ENCODE data around the gene CRYAB. TPM values are rescaled to one million over a fixed set of nuclear protein-coding genes. Genes with fewer than 3 reads are reported as not detected.

Gene CRYAB
- total RNA-seq, 1 experiment from 2014 or later = 2.1 TPM

DNA sequence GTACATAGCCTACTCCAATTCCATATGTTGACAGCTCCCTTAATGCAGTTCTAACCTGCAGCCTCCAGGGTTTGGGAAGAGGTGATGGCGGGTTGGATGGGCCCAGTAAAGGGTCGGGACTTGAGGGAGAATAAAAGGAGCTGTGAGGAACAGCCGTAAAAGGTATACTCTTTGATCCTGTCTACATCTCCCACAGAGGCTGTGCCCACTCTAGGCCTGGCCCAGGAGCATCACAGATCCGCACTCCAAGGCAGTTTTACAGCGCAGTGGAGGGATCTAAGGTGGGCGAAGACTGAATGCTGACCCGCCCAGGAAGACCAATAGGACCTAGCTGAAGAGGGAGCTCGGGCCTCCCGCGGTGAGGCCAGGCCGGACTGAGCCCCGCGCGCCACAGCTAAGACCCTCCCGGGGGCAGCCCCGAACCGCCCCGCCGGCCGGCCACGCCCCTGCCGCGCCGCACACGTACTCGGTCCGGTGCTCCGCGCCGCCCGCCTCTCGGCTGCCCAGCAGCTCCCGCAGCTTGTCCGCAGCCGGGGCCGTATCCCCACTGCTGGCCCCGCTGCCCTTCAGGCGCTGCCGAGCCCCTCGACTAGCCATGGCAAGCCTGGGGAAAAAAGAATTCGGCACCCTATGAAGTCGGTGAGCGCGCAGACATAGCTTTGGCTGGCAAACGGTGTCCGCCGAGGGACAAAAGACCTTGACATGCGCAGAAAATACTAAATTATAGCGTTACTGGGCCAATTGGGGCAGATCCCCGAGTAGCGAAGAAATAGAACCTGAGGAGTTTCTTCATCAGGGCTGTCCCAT lies 40.5 kb downstream of the CRYAB start, which contains the start of gene ALG9 (continued):
- TF ChIP-seq, protein P1, sequence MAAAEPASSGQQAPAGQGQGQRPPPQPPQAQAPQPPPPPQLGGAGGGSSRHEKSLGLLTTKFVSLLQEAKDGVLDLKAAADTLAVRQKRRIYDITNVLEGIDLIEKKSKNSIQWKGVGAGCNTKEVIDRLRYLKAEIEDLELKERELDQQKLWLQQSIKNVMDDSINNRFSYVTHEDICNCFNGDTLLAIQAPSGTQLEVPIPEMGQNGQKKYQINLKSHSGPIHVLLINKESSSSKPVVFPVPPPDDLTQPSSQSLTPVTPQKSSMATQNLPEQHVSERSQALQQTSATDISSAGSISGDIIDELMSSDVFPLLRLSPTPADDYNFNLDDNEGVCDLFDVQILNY (CRISPR knock-in tag; IDR thresholded peaks at IDR 0.05) = peak; percentile 78; the same call in 1 of the 2 replicates
- TF ChIP-seq CBFB (CRISPR knock-in tag; IDR thresholded peaks at IDR 0.05; ENCODE audit: low read depth) (0 out of 2 replicates have a peak, but pooled peaks have one; percentile 69), GABPB1 (CRISPR knock-in tag; IDR thresholded peaks at IDR 0.05) (peak; percentile 58), ZNF263 (CRISPR knock-in tag; IDR thresholded peaks at IDR 0.05; ENCODE audit: low read depth) (no peak), HMGA2 (CRISPR knock-in tag; IDR thresholded peaks at IDR 0.05) (no peak), MXD4 (CRISPR knock-in tag; IDR thresholded peaks at IDR 0.05; ENCODE audit: borderline replicate concordance) (no peak), SP1 (CRISPR knock-in tag; conservative IDR thresholded peaks at IDR 0.05) (peak; percentile 56; the same call in 1 of the 2 replicates), PRRX2 (CRISPR knock-in tag; IDR thresholded peaks at IDR 0.05) (no peak), MYBL2 (CRISPR knock-in tag; IDR thresholded peaks at IDR 0.05) (no peak), CREM (CRISPR knock-in tag; IDR thresholded peaks at IDR 0.05) (peak; percentile 77), NR2C2 (CRISPR knock-in tag; IDR thresholded peaks at IDR 0.05) (no peak), GTF2I (CRISPR knock-in tag; conservative IDR thresholded peaks at IDR 0.05) (no peak), ZNF423 (CRISPR knock-in tag; IDR thresholded peaks at IDR 0.05) (no peak), ZNF138 (CRISPR knock-in tag; conservative IDR thresholded peaks at IDR 0.05) (no peak), SMAD4 (CRISPR knock-in tag; IDR thresholded peaks at IDR 0.05) (no peak), ZNF671 (CRISPR knock-in tag; IDR thresholded peaks at IDR 0.05) (no peak), ZNF317 (CRISPR knock-in tag; IDR thresholded peaks at IDR 0.05; ENCODE audit: borderline replicate concordance, low read depth) (no peak)
- TF ChIP-seq, protein P2, sequence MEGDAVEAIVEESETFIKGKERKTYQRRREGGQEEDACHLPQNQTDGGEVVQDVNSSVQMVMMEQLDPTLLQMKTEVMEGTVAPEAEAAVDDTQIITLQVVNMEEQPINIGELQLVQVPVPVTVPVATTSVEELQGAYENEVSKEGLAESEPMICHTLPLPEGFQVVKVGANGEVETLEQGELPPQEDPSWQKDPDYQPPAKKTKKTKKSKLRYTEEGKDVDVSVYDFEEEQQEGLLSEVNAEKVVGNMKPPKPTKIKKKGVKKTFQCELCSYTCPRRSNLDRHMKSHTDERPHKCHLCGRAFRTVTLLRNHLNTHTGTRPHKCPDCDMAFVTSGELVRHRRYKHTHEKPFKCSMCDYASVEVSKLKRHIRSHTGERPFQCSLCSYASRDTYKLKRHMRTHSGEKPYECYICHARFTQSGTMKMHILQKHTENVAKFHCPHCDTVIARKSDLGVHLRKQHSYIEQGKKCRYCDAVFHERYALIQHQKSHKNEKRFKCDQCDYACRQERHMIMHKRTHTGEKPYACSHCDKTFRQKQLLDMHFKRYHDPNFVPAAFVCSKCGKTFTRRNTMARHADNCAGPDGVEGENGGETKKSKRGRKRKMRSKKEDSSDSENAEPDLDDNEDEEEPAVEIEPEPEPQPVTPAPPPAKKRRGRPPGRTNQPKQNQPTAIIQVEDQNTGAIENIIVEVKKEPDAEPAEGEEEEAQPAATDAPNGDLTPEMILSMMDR (IDR thresholded peaks at IDR 0.05) = no peak
- TF ChIP-seq, protein P3, sequence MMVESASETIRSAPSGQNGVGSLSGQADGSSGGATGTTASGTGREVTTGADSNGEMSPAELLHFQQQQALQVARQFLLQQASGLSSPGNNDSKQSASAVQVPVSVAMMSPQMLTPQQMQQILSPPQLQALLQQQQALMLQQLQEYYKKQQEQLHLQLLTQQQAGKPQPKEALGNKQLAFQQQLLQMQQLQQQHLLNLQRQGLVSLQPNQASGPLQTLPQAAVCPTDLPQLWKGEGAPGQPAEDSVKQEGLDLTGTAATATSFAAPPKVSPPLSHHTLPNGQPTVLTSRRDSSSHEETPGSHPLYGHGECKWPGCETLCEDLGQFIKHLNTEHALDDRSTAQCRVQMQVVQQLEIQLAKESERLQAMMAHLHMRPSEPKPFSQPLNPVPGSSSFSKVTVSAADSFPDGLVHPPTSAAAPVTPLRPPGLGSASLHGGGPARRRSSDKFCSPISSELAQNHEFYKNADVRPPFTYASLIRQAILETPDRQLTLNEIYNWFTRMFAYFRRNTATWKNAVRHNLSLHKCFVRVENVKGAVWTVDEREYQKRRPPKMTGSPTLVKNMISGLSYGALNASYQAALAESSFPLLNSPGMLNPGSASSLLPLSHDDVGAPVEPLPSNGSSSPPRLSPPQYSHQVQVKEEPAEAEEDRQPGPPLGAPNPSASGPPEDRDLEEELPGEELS (CRISPR knock-in tag; IDR thresholded peaks at IDR 0.05) = no peak
- TF ChIP-seq, protein P4, sequence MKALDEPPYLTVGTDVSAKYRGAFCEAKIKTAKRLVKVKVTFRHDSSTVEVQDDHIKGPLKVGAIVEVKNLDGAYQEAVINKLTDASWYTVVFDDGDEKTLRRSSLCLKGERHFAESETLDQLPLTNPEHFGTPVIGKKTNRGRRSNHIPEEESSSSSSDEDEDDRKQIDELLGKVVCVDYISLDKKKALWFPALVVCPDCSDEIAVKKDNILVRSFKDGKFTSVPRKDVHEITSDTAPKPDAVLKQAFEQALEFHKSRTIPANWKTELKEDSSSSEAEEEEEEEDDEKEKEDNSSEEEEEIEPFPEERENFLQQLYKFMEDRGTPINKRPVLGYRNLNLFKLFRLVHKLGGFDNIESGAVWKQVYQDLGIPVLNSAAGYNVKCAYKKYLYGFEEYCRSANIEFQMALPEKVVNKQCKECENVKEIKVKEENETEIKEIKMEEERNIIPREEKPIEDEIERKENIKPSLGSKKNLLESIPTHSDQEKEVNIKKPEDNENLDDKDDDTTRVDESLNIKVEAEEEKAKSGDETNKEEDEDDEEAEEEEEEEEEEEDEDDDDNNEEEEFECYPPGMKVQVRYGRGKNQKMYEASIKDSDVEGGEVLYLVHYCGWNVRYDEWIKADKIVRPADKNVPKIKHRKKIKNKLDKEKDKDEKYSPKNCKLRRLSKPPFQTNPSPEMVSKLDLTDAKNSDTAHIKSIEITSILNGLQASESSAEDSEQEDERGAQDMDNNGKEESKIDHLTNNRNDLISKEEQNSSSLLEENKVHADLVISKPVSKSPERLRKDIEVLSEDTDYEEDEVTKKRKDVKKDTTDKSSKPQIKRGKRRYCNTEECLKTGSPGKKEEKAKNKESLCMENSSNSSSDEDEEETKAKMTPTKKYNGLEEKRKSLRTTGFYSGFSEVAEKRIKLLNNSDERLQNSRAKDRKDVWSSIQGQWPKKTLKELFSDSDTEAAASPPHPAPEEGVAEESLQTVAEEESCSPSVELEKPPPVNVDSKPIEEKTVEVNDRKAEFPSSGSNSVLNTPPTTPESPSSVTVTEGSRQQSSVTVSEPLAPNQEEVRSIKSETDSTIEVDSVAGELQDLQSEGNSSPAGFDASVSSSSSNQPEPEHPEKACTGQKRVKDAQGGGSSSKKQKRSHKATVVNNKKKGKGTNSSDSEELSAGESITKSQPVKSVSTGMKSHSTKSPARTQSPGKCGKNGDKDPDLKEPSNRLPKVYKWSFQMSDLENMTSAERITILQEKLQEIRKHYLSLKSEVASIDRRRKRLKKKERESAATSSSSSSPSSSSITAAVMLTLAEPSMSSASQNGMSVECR (CRISPR knock-in tag; IDR thresholded peaks at IDR 0.05; ENCODE audit: borderline replicate concordance) = no peak
- TF ChIP-seq, protein P5, sequence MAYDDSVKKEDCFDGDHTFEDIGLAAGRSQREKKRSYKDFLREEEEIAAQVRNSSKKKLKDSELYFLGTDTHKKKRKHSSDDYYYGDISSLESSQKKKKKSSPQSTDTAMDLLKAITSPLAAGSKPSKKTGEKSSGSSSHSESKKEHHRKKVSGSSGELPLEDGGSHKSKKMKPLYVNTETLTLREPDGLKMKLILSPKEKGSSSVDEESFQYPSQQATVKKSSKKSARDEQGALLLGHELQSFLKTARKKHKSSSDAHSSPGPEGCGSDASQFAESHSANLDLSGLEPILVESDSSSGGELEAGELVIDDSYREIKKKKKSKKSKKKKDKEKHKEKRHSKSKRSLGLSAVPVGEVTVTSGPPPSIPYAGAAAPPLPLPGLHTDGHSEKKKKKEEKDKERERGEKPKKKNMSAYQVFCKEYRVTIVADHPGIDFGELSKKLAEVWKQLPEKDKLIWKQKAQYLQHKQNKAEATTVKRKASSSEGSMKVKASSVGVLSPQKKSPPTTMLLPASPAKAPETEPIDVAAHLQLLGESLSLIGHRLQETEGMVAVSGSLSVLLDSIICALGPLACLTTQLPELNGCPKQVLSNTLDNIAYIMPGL (CRISPR knock-in tag; IDR thresholded peaks at IDR 0.05) = peak; percentile 90
- TF ChIP-seq, protein P6, sequence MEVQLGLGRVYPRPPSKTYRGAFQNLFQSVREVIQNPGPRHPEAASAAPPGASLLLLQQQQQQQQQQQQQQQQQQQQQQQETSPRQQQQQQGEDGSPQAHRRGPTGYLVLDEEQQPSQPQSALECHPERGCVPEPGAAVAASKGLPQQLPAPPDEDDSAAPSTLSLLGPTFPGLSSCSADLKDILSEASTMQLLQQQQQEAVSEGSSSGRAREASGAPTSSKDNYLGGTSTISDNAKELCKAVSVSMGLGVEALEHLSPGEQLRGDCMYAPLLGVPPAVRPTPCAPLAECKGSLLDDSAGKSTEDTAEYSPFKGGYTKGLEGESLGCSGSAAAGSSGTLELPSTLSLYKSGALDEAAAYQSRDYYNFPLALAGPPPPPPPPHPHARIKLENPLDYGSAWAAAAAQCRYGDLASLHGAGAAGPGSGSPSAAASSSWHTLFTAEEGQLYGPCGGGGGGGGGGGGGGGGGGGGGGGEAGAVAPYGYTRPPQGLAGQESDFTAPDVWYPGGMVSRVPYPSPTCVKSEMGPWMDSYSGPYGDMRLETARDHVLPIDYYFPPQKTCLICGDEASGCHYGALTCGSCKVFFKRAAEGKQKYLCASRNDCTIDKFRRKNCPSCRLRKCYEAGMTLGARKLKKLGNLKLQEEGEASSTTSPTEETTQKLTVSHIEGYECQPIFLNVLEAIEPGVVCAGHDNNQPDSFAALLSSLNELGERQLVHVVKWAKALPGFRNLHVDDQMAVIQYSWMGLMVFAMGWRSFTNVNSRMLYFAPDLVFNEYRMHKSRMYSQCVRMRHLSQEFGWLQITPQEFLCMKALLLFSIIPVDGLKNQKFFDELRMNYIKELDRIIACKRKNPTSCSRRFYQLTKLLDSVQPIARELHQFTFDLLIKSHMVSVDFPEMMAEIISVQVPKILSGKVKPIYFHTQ (CRISPR knock-in tag; IDR thresholded peaks at IDR 0.05) = no peak
- TF ChIP-seq, protein P7, sequence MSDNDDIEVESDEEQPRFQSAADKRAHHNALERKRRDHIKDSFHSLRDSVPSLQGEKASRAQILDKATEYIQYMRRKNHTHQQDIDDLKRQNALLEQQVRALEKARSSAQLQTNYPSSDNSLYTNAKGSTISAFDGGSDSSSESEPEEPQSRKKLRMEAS (CRISPR knock-in tag; IDR thresholded peaks at IDR 0.05) = no peak
- TF ChIP-seq, protein P8, sequence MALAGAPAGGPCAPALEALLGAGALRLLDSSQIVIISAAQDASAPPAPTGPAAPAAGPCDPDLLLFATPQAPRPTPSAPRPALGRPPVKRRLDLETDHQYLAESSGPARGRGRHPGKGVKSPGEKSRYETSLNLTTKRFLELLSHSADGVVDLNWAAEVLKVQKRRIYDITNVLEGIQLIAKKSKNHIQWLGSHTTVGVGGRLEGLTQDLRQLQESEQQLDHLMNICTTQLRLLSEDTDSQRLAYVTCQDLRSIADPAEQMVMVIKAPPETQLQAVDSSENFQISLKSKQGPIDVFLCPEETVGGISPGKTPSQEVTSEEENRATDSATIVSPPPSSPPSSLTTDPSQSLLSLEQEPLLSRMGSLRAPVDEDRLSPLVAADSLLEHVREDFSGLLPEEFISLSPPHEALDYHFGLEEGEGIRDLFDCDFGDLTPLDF (CRISPR knock-in tag; IDR thresholded peaks at IDR 0.05) = 0 out of 2 replicates have a peak, but pooled peaks have one; percentile 25

All from WTC11 (cell line).